Erythroblast (primary cell): ENCODE data around the gene RCCD1.

Experiments
- GATA1 ChIP-seq: IDR thresholded peaks from 2 replicates; pipeline ENCODE4 v1.6.1; 2011; ENCODE audit warnings: low read depth, mild to moderate bottlenecking, control low read depth, low read length, moderate library complexity
- POLR2A ChIP-seq: IDR thresholded peaks from 2 replicates; pipeline ENCODE4 v1.6.1; 2011; ENCODE audit warnings: mild to moderate bottlenecking, low read length

DNA sequence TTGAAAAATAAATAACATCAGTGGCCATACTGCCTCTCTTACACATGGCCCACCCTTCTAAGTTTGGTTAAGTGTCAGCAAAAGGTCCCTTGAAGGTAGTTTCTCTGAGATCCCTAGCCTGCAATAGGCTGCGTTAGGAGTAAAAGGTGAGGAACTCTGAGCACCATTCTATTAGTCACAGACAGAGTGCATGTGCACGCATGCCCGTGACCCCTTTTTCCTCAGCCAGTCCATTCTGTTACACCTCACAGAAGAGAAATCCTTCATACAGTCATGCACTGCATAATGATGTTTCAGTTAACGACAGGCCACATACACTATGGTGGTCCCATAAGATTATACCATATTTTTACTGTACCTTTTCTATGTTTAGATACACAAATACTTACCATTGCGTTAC, 12.5 kb downstream of the RCCD1 start:
- TF ChIP-seq POLR2A, result no peak
- no peak for TF ChIP-seq GATA1
